Uterus (tissue), 2 donors: Measurements from ENCODE around the gene EFNA3.

Experiments used
- POLR2A ChIP-seq, 2 donors: fragments of 450-650 bp; IDR thresholded peaks; one replicate each; pipeline ENCODE4 v1.6.1; 2016; ENCODE audit warnings: antibody characterized with exemption in 2 of 2, mild to moderate bottlenecking in 1 of 2, moderate library complexity in 1 of 2
- TF ChIP-seq, protein P1 (sequence below), 4 experiments: fragments of 200-600 bp in 2 of 4; fragments of 450-650 bp in 2 of 4; sonication (generic) in 2 of 4; IDR thresholded peaks; one replicate each; pipeline ENCODE4 v1.5.1; 2016 to 2019; ENCODE audit warnings: antibody characterized with exemption in 4 of 4, mild to moderate bottlenecking in 2 of 4, moderate library complexity in 1 of 4

DNA sequence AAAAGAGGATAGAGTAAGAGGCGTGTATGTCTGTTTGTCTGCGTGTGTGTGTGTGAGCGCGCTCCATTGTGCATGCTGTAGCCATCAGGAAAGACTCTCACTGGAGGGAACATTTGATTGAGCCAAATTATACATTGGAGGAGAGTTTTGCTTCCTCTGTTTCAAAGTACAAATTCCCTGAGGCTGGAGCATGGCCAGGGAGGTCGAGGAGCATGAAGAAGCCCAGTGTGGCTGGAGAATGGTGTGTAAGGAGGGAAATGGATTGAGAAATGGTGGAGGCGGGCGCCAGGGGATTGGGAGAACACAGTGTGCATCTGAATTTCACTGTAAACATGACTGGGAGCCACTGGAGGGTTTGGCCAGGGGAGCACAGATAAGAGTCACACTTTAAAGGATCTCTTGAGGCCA, 27.0 kb downstream of the EFNA3 start:
- TF ChIP-seq POLR2A (IDR thresholded peaks at IDR 0.05): no peak
- TF ChIP-seq, protein P1, sequence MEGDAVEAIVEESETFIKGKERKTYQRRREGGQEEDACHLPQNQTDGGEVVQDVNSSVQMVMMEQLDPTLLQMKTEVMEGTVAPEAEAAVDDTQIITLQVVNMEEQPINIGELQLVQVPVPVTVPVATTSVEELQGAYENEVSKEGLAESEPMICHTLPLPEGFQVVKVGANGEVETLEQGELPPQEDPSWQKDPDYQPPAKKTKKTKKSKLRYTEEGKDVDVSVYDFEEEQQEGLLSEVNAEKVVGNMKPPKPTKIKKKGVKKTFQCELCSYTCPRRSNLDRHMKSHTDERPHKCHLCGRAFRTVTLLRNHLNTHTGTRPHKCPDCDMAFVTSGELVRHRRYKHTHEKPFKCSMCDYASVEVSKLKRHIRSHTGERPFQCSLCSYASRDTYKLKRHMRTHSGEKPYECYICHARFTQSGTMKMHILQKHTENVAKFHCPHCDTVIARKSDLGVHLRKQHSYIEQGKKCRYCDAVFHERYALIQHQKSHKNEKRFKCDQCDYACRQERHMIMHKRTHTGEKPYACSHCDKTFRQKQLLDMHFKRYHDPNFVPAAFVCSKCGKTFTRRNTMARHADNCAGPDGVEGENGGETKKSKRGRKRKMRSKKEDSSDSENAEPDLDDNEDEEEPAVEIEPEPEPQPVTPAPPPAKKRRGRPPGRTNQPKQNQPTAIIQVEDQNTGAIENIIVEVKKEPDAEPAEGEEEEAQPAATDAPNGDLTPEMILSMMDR (IDR thresholded peaks at IDR 0.05): no peak
